Neural cell (in vitro differentiated cells): ENCODE results near the gene KLHL17. TPM values are rescaled to one million over a fixed set of nuclear protein-coding genes. Genes with fewer than 3 reads are reported as not detected.

ENCODE experiments used
- H2AFZ ChIP-seq: fragments of 200-600, 300-800 bp; sonication (generic), shearing (Covaris generic); 2 replicates; pipeline ENCODE4 v1.6.0; 2014; ENCODE audit warnings: low read depth, mild to moderate bottlenecking, antibody characterized with exemption, low read length, moderate library complexity
- H3F3A ChIP-seq: fragments of 200-600 bp; shearing (Covaris generic); 2 replicates; pipeline ENCODE4 v1.6.1; 2016; ENCODE audit warnings: mild to moderate bottlenecking, moderate library complexity, mixed read lengths, antibody characterized with exemption, low read length; ENCODE audit not compliant: insufficient read depth, poor library complexity, severe bottlenecking
- H3K27ac ChIP-seq: fragments of 200-600, 300-800 bp; sonication (generic), shearing (Covaris generic); 2 replicates; pipeline ENCODE4 v1.5.1; 2014; ENCODE audit warnings: mild to moderate bottlenecking, low read length, moderate library complexity
- H3K27me3 ChIP-seq: fragments of 300-800, 200-600 bp; sonication (generic), shearing (Covaris generic); 2 replicates; pipeline ENCODE4 v1.6.0; 2014; ENCODE audit warnings: mild to moderate bottlenecking, low read depth, low read length, moderate library complexity; ENCODE audit not compliant: insufficient read depth
- H3K36me3 ChIP-seq: fragments of 300-800, 200-600 bp; sonication (generic), shearing (Covaris generic); 2 replicates; pipeline ENCODE4 v1.5.1; 2014; ENCODE audit warnings: mild to moderate bottlenecking, antibody characterized with exemption, low read length, moderate library complexity; ENCODE audit not compliant: insufficient read depth
- H3K4me2 ChIP-seq: fragments of 300-800, 200-600 bp; sonication (generic), shearing (Covaris generic); 2 replicates; pipeline ENCODE4 v1.6.0; 2014; ENCODE audit warnings: mild to moderate bottlenecking, low read length
- H3K4me3 ChIP-seq: fragments of 300-800, 200-600 bp; sonication (generic), shearing (Covaris generic); 2 replicates; pipeline ENCODE4 v1.5.1; 2014; ENCODE audit warnings: mild to moderate bottlenecking, low read length, moderate library complexity
- H3K79me2 ChIP-seq: fragments of 200-600 bp; shearing (Covaris generic); replicated peaks from 2 replicates; pipeline ENCODE4 v1.6.0; 2014; ENCODE audit warnings: mild to moderate bottlenecking, low read length, moderate library complexity; ENCODE audit not compliant: insufficient read depth
- H3K9ac ChIP-seq: fragments of 300-800, 200-600 bp; sonication (generic), shearing (Covaris generic); 2 replicates; pipeline ENCODE4 v1.6.1; 2016; ENCODE audit warnings: mild to moderate bottlenecking, low read length, mixed read lengths
- H3K9me2 ChIP-seq: fragments of 200-600 bp; shearing (Covaris generic); 2 replicates; pipeline ENCODE4 v1.6.1; 2016; ENCODE audit warnings: mild to moderate bottlenecking, low read length, mixed read lengths; ENCODE audit not compliant: insufficient read depth
- H3K9me3 ChIP-seq: fragments of 200-600, 300-800 bp; sonication (generic), shearing (Covaris generic); 2 replicates; pipeline ENCODE4 v1.6.1; 2016; ENCODE audit warnings: mild to moderate bottlenecking, mixed run types, low read length, moderate library complexity, mixed read lengths
- H4K20me1 ChIP-seq: fragments of 200-600 bp; shearing (Covaris generic); 2 replicates; pipeline ENCODE4 v1.6.1; 2016; ENCODE audit warnings: mild to moderate bottlenecking, mixed run types; ENCODE audit not compliant: insufficient read depth
- CTCF ChIP-seq: fragments of 450-650 bp; IDR thresholded peaks from 2 replicates; pipeline ENCODE4 v1.5.1; 2014; ENCODE audit warnings: antibody characterized with exemption, mild to moderate bottlenecking, moderate library complexity; ENCODE audit not compliant: poor library complexity, severe bottlenecking
- EP300 ChIP-seq: fragments of 450-650 bp; conservative IDR thresholded peaks from 2 replicates; pipeline ENCODE4 v1.6.1; 2014; ENCODE audit warnings: antibody characterized with exemption, mild to moderate bottlenecking, moderate library complexity; ENCODE audit not compliant: poor library complexity, severe bottlenecking
- EZH2 ChIP-seq: fragments of 200-600, 300-800 bp; shearing (Covaris generic), sonication (generic); IDR thresholded peaks from 2 replicates; pipeline ENCODE4 v1.6.1; 2014; ENCODE audit warnings: antibody characterized with exemption, low read length, borderline replicate concordance, mild to moderate bottlenecking; ENCODE audit not compliant: insufficient read depth, poor library complexity, severe bottlenecking
- MXI1 ChIP-seq: fragments of 450-650 bp; conservative IDR thresholded peaks from 2 replicates; pipeline ENCODE4 v1.6.1; 2014; ENCODE audit warnings: antibody characterized with exemption, mild to moderate bottlenecking; ENCODE audit not compliant: poor library complexity, severe bottlenecking
- POLR2AphosphoS5 ChIP-seq: IDR thresholded peaks from 2 replicates; pipeline ENCODE4 v1.6.1; 2012
- RAD21 ChIP-seq: fragments of 450-650 bp; conservative IDR thresholded peaks from 2 replicates; pipeline ENCODE4 v1.6.1; 2014; ENCODE audit warnings: antibody characterized with exemption, mild to moderate bottlenecking, moderate library complexity
- REST ChIP-seq: IDR thresholded peaks from 2 replicates; pipeline ENCODE4 v1.6.1; 2012; ENCODE audit warnings: borderline replicate concordance
- SMC3 ChIP-seq: fragments of 450-650 bp; conservative IDR thresholded peaks from 2 replicates; pipeline ENCODE4 v1.6.1; 2014; ENCODE audit warnings: antibody characterized with exemption, mild to moderate bottlenecking, moderate library complexity; ENCODE audit not compliant: poor library complexity
- TAF1 ChIP-seq: IDR thresholded peaks from 2 replicates; pipeline ENCODE4 v1.6.1; 2012; ENCODE audit warnings: low read depth
- polyA plus RNA-seq: library from polyadenylated mRNA; depleted of rRNA; stranded (reverse); fragments of >200 nt; gene quantifications from 2 replicates; pipeline ENCODE4 v1.2.3, GENCODE V29; 2014

Gene KLHL17
- polyA plus RNA-seq, 1 donor from 2014 or later, result 52.3 TPM

- H3K79me2 ChIP-seq, result peaks cover 7% of the 10 kb centered on the region
- H3K4me3 ChIP-seq, result no peak overlapping the region
- H3K9me2 ChIP-seq, result no peaks in the 10 kb centered on the region
- no peak overlapping the region for H3K9ac ChIP-seq
- H3K4me2 ChIP-seq, result no peak overlapping the region
- H3K27ac ChIP-seq, result no peak overlapping the region
- H3K36me3 ChIP-seq, result no peaks in the 10 kb centered on the region
- no peak for TF ChIP-seq SMC3
- no peak for TF ChIP-seq CTCF
- no peak for TF ChIP-seq POLR2AphosphoS5
- no peak for TF ChIP-seq EZH2
- no peak for TF ChIP-seq TAF1
- no peak for TF ChIP-seq REST
- H2AFZ ChIP-seq, result no peak overlapping the region
- H3K27me3 ChIP-seq, result peaks cover 29% of the 10 kb centered on the region
- no peaks in the 10 kb centered on the region for H3F3A ChIP-seq
- no peaks in the 10 kb centered on the region for H4K20me1 ChIP-seq
- H3K9me3 ChIP-seq, result no peaks in the 10 kb centered on the region
Measured at GRCh38 chr1:963301-963651, 2.9 kb downstream of the KLHL17 start.

GRCh38 chr1:963746-964525, 3.6 kb downstream of the KLHL17 start:
- Histone ChIP-seq H3K27ac (no peak overlapping the region), H3K4me2 (no peak overlapping the region), H3K36me3 (no peaks in the 10 kb centered on the region), H3K9ac (no peak overlapping the region), H2AFZ (no peak overlapping the region), H3F3A (no peaks in the 10 kb centered on the region), H3K9me2 (no peaks in the 10 kb centered on the region), H3K9me3 (no peaks in the 10 kb centered on the region), H3K4me3 (no peak overlapping the region), H4K20me1 (no peaks in the 10 kb centered on the region), H3K27me3 (peaks cover 36% of the 10 kb centered on the region), H3K79me2 (peaks cover under 1% of the 10 kb centered on the region)
- TF ChIP-seq EP300 (no peak), REST (no peak), SMC3 (no peak), EZH2 (no peak), CTCF (no peak), MXI1 (no peak), RAD21 (no peak), TAF1 (no peak), POLR2AphosphoS5 (no peak)
